Measurements from ENCODE around the gene TSFM.

Gene TSFM

DNA sequence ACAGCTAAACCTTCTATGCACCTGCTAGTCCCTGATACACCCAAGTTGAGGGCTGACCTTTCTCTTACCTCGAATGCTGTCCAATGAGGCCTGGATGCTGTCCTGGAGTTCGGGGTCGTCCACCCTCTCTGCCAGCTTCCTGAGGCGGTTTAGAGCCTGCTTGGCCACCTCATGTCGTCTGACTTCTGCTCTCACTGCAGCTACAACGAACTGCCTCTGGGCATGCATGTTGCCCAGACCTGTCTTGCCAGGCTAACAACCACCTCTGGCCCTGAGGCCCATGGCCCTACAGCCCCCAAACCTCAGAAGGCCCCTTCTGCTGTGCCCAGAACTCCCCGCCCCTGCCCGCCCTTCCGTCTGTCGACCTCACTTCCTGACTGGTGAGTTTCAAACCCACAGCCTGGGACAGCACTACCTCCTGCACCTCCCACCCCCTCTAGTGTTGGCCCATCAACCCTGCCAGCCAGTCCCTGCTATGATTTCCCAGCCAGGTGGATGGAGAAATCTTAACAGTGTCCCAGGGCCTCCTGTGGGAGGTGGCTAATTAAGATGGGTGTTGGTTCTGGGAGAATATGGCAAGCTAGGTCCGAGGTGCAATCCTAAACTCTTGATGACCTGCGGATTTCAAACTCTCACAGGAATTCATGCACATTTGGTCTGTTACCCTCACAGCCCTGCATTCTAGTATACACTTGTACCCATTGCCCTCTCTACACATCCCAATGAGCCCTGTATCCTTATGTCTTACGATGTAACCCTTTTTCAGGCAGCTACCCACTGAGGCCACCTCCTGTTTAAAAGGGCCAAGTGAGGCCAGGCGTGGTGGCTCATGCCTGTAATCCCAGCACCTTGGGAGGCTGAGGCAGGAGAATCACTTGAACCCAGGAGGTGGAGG, 40.5 kb upstream of the TSFM start:
- Histone ChIP-seq H3K4me1 (ENCODE audit: control insufficient read depth, low read length) (peaks cover 61% of the 10 kb centered on the region), H3K36me3 (ENCODE audit: control insufficient read depth, low read length) (peaks cover 20% of the 10 kb centered on the region), H3K4me3 (ENCODE audit: low read length) (peak overlapping the region; percentile 83), H3K79me2 (ENCODE audit: control insufficient read depth, low read length) (peaks cover 41% of the 10 kb centered on the region), H3K9me3 (ENCODE audit: control insufficient read depth, insufficient read depth, low read length) (no peaks in the 10 kb centered on the region), H3K27ac (ENCODE audit: low read depth, low read length) (peak overlapping the region; percentile 43), H4K20me1 (ENCODE audit: control insufficient read depth, insufficient read depth, low read depth, low read length) (no peaks in the 10 kb centered on the region), H3K9me2 (replicated peaks; ENCODE audit: control insufficient read depth, low read length) (no peaks in the 10 kb centered on the region), H3K27me3 (ENCODE audit: control insufficient read depth, low read length) (no peaks in the 10 kb centered on the region), H3F3A (ENCODE audit: control insufficient read depth, insufficient read depth) (peaks cover 18% of the 10 kb centered on the region), H3K4me2 (ENCODE audit: low read length) (peak overlapping the region; percentile 93)
- TF ChIP-seq, protein P1, sequence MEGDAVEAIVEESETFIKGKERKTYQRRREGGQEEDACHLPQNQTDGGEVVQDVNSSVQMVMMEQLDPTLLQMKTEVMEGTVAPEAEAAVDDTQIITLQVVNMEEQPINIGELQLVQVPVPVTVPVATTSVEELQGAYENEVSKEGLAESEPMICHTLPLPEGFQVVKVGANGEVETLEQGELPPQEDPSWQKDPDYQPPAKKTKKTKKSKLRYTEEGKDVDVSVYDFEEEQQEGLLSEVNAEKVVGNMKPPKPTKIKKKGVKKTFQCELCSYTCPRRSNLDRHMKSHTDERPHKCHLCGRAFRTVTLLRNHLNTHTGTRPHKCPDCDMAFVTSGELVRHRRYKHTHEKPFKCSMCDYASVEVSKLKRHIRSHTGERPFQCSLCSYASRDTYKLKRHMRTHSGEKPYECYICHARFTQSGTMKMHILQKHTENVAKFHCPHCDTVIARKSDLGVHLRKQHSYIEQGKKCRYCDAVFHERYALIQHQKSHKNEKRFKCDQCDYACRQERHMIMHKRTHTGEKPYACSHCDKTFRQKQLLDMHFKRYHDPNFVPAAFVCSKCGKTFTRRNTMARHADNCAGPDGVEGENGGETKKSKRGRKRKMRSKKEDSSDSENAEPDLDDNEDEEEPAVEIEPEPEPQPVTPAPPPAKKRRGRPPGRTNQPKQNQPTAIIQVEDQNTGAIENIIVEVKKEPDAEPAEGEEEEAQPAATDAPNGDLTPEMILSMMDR (IDR thresholded peaks at IDR 0.05; ENCODE audit: low read depth, low read length, poor library complexity, severe bottlenecking), result peak; percentile 69
- TF ChIP-seq EZH2phosphoT487 (IDR thresholded peaks at IDR 0.05; ENCODE audit: borderline replicate concordance, low read length), result no peak

DNA sequence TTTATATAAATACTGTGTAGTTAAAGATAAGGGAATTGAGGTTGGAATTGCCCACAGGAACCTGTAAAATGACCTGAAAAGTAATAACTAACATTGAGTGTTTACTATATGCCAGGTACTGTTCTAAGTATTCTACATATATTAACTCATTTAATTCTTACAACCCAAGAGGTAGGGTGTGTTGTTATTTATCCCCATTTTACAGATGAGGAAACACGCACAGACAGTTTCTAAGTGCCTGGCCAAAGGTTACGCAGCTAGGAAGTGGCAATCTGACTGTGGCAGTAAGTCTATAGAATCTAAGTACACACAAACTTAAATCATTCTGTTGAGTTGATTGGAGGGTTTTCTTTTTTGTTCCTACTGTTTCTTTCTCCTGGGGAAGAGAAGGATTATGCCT, 38.8 kb upstream of the TSFM start:
- Histone ChIP-seq H3K4me2 (ENCODE audit: low read length) (peak overlapping the region; percentile 77), H3K36me3 (ENCODE audit: control insufficient read depth, low read length) (peaks cover 36% of the 10 kb centered on the region), H3K79me2 (ENCODE audit: control insufficient read depth, low read length) (peaks cover 41% of the 10 kb centered on the region), H3K4me1 (ENCODE audit: control insufficient read depth, low read length) (peaks cover 61% of the 10 kb centered on the region), H4K20me1 (ENCODE audit: control insufficient read depth, insufficient read depth, low read depth, low read length) (no peaks in the 10 kb centered on the region), H3K9me3 (ENCODE audit: control insufficient read depth, insufficient read depth, low read length) (no peaks in the 10 kb centered on the region), H3K27me3 (ENCODE audit: control insufficient read depth, low read length) (no peaks in the 10 kb centered on the region), H3K9me2 (replicated peaks; ENCODE audit: control insufficient read depth, low read length) (no peaks in the 10 kb centered on the region), H3F3A (ENCODE audit: control insufficient read depth, insufficient read depth) (peaks cover 29% of the 10 kb centered on the region), H3K4me3 (ENCODE audit: low read length) (peak overlapping the region; percentile 93), H3K27ac (ENCODE audit: low read depth, low read length) (peak overlapping the region; percentile 56)
- no peak for TF ChIP-seq EZH2phosphoT487 (IDR thresholded peaks at IDR 0.05; ENCODE audit: borderline replicate concordance, low read length)
- TF ChIP-seq, protein P1 (IDR thresholded peaks at IDR 0.05; ENCODE audit: low read depth, low read length, poor library complexity, severe bottlenecking), result no peak

DNA sequence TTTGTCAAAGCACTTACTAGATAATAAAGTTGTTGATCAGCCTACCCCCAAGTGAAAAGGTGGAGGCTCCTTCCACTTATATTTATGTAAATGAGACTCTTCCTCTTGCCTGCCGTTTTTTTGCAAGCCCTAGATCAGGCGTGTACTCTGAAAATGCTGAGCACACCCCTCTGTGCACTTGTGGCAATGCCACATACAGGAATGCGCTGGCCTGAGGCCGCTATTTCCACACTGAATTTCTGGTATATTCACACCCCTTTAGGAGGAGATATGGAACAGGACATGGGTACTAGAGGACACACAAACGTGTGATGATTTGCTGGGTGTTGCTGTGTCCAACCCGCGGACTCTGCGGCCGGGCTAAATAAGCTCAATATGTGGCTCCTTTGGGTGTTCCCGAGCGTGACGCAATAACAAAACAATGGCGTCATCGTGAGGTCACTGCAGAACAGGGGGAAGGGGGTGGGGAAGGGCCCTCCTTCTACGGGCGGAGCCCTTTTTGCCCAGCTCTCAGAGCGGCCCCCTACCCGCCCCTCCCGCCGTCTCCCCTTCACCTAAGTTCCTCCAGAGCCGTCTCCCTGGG, 38.3 kb upstream of the TSFM start:
- Histone ChIP-seq H3K36me3 (ENCODE audit: control insufficient read depth, low read length) (peaks cover 41% of the 10 kb centered on the region), H3K27ac (ENCODE audit: low read depth, low read length) (peak overlapping the region; percentile 56), H3F3A (ENCODE audit: control insufficient read depth, insufficient read depth) (peaks cover 29% of the 10 kb centered on the region), H3K4me2 (ENCODE audit: low read length) (peak overlapping the region; percentile 77), H3K4me1 (ENCODE audit: control insufficient read depth, low read length) (peaks cover 61% of the 10 kb centered on the region), H3K4me3 (ENCODE audit: low read length) (peak overlapping the region; percentile 93), H3K9me3 (ENCODE audit: control insufficient read depth, insufficient read depth, low read length) (no peaks in the 10 kb centered on the region), H3K27me3 (ENCODE audit: control insufficient read depth, low read length) (no peaks in the 10 kb centered on the region), H4K20me1 (ENCODE audit: control insufficient read depth, insufficient read depth, low read depth, low read length) (no peaks in the 10 kb centered on the region), H3K9me2 (replicated peaks; ENCODE audit: control insufficient read depth, low read length) (no peaks in the 10 kb centered on the region), H3K79me2 (ENCODE audit: control insufficient read depth, low read length) (peaks cover 41% of the 10 kb centered on the region)
- TF ChIP-seq EZH2phosphoT487 (IDR thresholded peaks at IDR 0.05; ENCODE audit: borderline replicate concordance, low read length), result no peak

Data from DOHH2 (cell line).